NT2/D1 (cell line): ENCODE measurements around the gene CCZ1.
"Not testable (repeated sequence)": the region's sequence is repeated elsewhere in the genome, so short reads cannot be mapped to it uniquely, and the experiment has no call there.

ENCODE experiments used
- SUZ12 ChIP-seq: IDR thresholded peaks from 2 replicates; pipeline ENCODE4 v1.6.1; 2011; ENCODE audit not compliant: insufficient read length, insufficient read depth; ENCODE audit errors: extremely low read depth
- YY1 ChIP-seq: IDR thresholded peaks from 2 replicates; pipeline ENCODE4 v1.6.1; 2011; ENCODE audit not compliant: insufficient read length, insufficient read depth
- ZNF274 ChIP-seq: IDR thresholded peaks from 2 replicates; pipeline ENCODE4 v1.6.1; 2011; ENCODE audit warnings: mild to moderate bottlenecking, low read depth, low read length

DNA sequence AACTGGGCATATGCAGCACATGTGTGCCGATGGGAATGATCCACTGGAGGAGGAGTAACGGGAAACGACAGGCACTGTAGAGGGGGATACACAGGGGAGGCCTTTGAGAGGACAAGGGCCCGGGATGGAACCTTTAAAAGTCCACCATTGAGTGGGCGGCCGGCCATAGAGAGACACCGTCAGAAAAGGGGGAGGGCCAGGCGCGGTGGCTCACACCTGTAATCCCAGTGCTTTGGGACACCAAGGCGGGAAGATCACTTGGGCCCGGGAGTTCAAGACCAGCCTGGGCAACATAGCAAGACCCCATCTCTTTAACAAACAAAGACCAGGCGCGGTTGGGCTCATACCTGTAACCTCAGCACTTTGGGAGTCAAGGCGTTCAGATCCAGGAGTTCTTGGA is 32.7 kb downstream of the CCZ1 start:
- not testable (repeated sequence) for TF ChIP-seq ZNF274, YY1, SUZ12
